ENCODE data around the gene NLGN4X.

NLGN4X gene

DNA sequence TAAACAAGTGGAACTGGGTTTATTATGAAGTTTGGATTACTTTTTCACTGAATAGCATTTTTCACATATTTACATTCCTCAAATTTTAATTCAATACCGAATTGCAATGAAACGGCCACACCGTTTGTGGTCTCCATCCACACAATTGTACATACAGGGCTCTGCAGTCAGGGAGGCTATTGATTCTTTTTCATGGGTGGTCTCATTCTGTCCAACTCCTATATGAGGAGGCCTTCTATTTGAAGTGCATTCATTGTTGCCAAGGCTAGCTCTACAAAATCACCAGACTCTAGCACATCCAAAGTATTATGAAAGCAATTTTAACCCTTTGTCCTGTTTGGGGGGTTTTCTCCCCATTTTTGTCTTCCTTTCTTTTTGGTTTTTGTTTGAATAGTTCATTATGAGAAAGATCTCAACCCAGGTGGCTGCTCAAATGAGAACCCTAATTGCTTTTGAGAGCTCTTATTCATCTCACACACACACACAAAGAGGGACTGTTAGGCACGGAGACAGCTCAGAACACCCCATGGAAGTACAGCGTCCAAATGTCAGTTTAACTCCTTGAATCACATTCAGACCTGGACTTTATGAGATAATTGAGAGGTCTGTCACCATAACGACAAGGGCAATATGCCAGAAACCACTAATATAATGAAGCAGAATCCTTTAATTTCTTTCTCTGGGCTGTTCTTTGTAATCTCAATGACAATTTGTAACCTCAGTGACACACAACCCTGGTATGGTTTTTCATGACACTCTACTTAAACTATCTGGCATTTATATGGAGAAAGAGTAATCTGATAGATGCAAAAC, 79.4 kb downstream of the NLGN4X start:
- DNase-seq = no peak

DNA sequence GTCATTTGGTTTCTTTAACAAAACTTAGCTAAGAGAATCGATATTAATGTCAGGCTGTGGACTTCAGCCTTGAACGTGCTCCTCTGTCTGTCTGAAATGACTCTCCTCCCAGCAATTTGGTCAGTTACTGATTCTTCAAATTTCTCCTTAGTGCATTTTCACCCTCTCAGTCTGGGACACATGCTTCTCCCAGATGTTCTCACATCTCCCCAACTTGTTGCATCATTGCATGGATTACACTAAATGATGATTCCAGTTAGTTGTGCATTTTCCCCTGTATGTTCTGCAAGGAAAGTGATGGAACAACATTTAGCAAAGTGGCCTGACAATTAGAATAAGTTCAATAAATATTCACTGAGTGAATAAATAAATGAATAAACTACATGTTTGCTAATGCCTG, 94.4 kb downstream of the NLGN4X start:
- no peak for DNase-seq

DNA sequence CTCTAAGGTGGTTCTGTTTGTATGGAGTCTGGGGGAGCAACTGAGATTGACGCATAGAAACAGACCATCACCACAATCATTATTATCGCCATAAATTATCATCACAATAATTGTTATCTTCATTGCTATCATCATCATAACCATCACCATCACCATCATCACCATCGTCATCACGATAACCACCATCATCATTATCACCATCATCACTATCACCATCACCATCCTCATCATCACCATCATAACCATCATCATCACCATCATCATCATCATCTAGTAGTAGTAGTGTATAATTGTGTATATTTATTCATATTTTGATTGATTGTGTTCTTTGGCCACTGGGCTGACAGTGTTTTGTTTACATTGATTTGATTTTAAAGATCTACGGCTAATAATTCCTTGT, 95.7 kb downstream of the NLGN4X start:
- no peak for DNase-seq

- DNase-seq = no peak
These were observed 97.4 kb downstream of the NLGN4X start for GRCh38 chrX:6131287-6131686.

DNA sequence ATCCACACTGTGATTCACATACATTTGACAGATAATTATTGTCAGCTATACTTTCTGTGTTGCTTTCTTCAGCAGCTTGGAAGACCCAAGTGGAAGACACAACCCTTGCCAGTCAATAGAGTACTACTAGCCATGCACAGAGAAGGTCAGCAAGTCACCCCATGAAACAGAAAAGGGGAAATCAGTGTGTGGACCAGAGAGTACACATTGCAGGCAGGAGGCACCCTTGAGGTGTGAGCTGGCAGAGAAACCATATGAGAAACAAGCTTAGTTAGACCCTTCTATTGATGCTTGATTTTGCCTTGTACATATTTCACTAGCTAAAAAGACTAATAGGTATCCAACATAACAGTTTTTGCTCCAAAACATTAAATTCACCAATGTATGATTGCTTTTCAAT, 99.5 kb downstream of the NLGN4X start:
- DNase-seq = no peak

- DNase-seq = no peak
These were observed 108.3 kb downstream of the NLGN4X start for GRCh38 chrX:6120329-6120728.

DNA sequence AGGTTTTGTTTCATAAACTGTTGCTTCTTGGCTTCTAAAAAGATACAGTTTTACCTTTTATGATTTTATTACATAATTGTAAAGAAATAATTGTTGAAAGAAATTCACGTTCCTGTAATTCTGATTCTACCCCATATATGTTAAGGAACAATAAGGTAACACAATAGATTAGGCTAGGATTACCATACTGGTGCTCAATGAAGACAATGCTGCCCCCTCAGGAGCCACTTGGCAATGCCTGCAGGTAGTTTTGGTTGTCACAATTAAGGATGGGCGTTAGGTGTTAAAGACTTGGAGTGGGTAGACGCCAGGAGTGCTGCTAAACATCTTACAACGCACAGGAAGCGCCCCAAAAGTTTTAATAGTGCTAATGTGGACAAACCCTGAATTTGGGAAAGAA, 133.2 kb downstream of the NLGN4X start:
- peak in 1 of 2 experiments; percentile 22 for DNase-seq

- DNase-seq = no peak
These were observed 154.1 kb downstream of the NLGN4X start for GRCh38 chrX:6074532-6074931.

DNA sequence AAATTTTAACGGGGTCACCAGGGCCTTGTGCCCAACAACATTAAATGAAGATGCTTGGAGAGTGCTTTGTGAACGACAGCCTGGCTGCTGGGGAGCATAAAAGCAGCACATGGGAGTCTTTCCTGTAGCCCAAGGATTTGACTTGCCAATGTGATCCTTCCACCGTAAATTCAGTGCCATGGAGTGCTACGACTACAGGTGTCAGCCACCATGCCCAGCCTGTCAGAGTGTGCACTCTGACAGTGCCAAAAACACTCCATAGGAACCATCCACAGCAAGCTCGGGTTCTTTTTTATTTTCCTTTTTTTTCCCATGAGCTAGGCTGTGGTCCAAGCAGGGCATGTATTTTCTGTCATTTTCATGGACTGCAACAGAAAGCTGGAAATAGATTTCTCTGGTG, 156.9 kb downstream of the NLGN4X start:
- no peak for DNase-seq

GRCh38 chrX:6067600-6067999, 161.1 kb downstream of the NLGN4X start:
- no peak for DNase-seq

DNA sequence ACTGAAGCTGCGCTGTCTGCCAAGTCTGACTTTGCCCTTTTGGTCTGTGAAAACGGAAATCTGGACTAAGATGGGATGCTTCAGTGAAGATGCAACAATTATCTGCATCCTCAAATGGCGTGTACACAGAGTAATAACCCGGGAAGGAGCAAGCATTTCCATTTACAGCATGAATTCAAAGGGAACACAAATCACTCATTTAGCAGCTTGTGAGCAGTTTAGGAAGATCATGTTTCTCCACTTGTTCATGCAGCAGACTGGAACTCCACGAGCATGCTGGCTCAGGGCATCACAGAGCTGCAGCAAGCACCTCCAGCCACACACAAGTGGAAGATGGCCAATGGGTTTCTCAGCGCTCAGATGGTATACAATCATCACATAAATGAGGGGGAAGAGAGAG, 175.5 kb downstream of the NLGN4X start:
- DNase-seq = no peak

DNA sequence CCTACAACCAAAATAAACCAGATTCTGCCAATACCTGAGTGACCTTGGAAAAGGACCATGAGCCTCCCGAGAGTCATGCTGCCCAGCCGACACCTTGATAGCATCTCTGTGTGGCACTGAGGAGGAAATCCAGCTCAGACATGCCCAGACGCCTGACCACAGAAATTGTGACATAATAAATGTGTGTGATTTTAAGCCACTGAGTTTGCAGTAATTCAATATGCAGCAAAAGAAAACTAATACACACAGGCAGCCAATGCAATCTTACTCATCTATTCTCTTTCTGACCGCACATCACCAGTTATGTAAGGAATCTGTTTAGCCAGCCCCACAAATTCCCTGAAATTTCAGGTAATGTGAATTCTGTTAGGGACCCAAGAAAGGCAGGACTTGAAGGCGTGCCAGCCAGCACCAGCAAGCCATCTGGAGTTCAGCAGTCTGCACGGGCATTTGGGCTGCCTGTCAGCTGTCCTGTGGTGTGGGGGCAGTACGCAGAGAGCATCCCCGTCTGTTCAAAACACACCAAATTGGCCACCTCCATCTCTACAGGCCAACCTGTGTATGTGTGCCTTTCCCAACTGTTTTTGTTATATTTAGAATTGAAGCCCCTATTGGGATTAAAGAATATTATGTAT, 176.4 kb downstream of the NLGN4X start:
- DNase-seq = no peak

DNA sequence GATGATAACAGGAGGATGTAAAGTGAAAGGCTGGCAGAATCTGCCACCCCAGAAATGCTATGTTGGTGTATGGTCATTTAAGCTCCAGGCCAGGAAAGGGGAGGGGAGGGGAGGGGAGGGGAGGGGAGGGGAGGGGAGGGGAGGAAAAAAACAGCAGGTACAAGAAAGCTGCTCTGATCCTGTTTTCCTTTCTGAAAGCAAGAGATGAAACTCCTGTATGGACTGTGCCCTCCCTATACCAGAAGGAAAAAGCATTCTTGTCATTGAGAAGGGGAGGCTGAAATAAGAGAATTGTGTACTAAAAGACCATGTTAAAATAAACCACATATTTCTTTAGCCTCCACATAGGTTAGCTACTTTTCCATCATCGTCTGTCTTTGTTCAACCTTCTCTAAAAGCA, 179.5 kb downstream of the NLGN4X start:
- no peak for DNase-seq

GRCh38 chrX:6041630-6042029, 187.0 kb downstream of the NLGN4X start:
- DNase-seq = no peak

GRCh38 chrX:6029014-6029413, 199.7 kb downstream of the NLGN4X start:
- no peak for DNase-seq

DNA sequence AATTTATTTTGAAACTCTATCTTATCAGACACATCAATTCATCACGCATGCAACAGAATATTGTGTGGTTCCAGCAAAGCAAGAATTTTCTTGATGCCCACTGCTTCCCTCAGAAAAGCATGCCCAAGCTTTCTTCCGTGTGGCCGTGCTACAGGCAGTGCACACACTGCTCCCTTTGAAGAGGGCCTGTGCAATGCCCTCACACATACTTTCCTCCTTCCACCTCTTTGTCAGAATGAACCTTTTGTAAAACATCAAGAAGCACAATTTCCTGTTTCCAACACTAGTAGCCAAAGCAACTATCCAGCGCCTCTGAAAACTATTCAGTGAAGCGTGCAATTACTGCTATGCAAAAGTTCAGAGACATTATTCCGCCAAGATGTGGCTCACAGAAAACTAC, 201.7 kb downstream of the NLGN4X start:
- peak in 1 of 2 experiments; percentile 39 for DNase-seq

- no peak for DNase-seq
These were observed 202.2 kb downstream of the NLGN4X start for GRCh38 chrX:6026429-6026828.

DNA sequence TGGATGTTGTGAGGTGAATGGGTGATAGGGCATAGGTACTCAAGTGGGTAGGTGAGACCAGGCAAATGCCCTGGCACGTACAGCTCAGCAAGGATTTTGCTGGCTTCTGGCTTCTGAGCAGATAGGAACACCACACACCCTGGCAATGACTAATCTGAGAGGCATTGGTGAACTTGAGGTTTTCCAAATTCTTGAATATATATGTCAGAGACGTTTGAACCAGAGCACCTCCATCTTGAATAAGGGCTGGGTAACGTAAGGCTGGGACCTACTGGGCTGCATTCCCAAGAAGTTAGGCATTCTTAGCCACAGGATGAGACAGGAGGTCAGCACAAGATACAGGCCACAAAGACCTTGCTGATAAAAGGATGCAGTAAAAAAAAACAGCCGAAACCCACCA, 204.5 kb downstream of the NLGN4X start:
- DNase-seq = no peak

- peak; percentile 46 to 83 for DNase-seq
These were observed 207.2 kb downstream of the NLGN4X start for GRCh38 chrX:6021316-6022091.

GRCh38 chrX:6019076-6019475, 209.6 kb downstream of the NLGN4X start:
- peak in 1 of 2 experiments; percentile 12 for DNase-seq

GRCh38 chrX:6015423-6015822, 213.2 kb downstream of the NLGN4X start:
- DNase-seq = no peak

DNA sequence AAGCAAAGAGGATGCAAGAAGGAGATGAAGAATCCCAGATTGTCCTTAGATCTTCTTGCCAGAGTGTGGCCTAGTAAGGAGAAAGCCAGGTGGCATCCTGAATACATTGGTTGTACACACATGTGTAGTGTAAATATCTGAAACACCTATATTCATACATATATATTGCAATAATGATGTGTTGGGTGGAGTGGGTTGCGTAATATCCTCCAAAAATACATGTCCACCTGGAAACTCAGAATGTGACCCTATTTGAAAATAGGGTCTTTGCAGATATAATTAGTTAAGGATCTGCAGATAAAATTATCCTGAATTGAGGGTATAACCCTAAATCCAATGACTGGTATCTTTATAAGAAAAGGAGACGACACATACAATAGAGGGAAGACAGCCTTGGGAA, 216.3 kb downstream of the NLGN4X start:
- no peak for DNase-seq

DNA sequence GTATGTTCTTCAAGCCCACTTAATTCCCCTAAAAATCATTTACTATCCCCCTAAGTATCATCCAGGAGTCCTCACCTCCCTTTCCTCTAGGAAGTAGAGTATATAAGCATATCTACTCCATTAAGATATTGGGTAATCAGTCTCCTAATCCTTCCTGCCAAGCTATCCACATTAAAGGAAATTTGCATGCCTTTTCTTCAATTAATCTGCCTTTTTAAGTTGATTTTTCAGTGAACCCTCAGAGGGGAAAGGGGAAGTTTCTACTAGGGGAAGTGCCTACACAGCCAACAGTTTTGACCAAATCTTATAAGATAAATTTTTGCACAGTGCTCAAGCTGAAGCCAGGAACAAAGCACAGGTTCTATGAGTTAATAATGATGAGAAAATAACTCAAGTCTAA, 222.8 kb downstream of the NLGN4X start:
- no peak for DNase-seq

GRCh38 chrX:6004529-6004928, 224.1 kb downstream of the NLGN4X start:
- no peak for DNase-seq

All from NCI-H526 (cell line).